ENCODE results near the gene SEC24D. TPM values are rescaled to one million over a fixed set of nuclear protein-coding genes. Genes with fewer than 3 reads are reported as not detected.

The SEC24D gene
- total RNA-seq, 1 experiment from 2014 or later, result 61.5 TPM

DNA sequence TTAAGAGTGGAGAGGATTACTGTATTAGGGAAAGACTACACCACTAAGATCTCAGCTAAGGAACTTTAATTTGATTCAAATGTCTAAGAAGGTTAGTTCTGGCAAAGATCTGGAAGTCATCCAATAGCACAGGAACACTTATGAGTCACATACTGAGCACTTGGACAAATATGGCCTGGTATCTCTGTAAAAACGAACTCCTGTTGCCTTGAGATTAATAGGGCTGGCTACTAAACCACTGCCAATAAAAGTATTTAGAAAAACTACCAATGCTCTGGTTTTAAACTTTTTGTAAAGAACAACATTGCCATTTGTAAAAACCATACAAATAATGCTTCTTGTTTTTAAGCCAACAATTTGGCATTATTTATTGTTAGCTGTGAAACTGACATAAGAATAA, 70.5 kb downstream of the SEC24D start:
- Histone ChIP-seq H3K9me3 (ENCODE audit: control insufficient read depth, low read depth, low read length) (no peaks in the 10 kb centered on the region), H4K8ac (replicated peaks; ENCODE audit: insufficient read length, low read depth, low read length) (no peak overlapping the region), H3K4me1 (ENCODE audit: insufficient read depth, low read length) (no peaks in the 10 kb centered on the region), H3T11ph (ENCODE audit: low read length) (no peak overlapping the region), H3K18ac (ENCODE audit: insufficient read length, low read depth, low read length) (no peak overlapping the region), H3K79me2 (ENCODE audit: insufficient read depth, low read length) (no peaks in the 10 kb centered on the region; the same call in 1 of the 2 replicates), H4K20me1 (ENCODE audit: control insufficient read depth, insufficient read depth, insufficient read length) (no peaks in the 10 kb centered on the region), H2BK12ac (ENCODE audit: insufficient read length, low read depth, low read length) (no peak overlapping the region), H3K4me2 (ENCODE audit: insufficient read depth, insufficient read length, low read length) (no peak overlapping the region), H3K4ac (ENCODE audit: low read depth, low read length) (no peak overlapping the region), H2BK120ac (ENCODE audit: low read depth, low read length, poor library complexity, severe bottlenecking) (no peak overlapping the region), H2BK15ac (ENCODE audit: low read depth, low read length) (no peak overlapping the region), H3K23me2 (ENCODE audit: insufficient read length, low read depth, low read length, poor library complexity, severe bottlenecking) (no peaks in the 10 kb centered on the region), H3K56ac (ENCODE audit: insufficient read length, low read depth, low read length) (no peak overlapping the region), H3K27me3 (ENCODE audit: insufficient read depth, low read length) (no peaks in the 10 kb centered on the region), H4K91ac (ENCODE audit: insufficient read length, low read depth, low read length) (no peak overlapping the region), H3K14ac (ENCODE audit: insufficient read depth, low read length) (no peak overlapping the region), H3K9ac (ENCODE audit: extremely low read depth, insufficient read length, low read length) (no peak overlapping the region), H2BK20ac (ENCODE audit: low read depth, low read length, poor library complexity, severe bottlenecking) (no peak overlapping the region), H3K27ac (ENCODE audit: insufficient read length, low read depth, low read length) (no peak overlapping the region), H2AK5ac (ENCODE audit: insufficient read length, low read length) (no peak overlapping the region), H4K5ac (ENCODE audit: insufficient read length, low read depth, low read length) (no peak overlapping the region), H3K79me1 (ENCODE audit: insufficient read depth, low read depth, low read length, poor library complexity, severe bottlenecking) (no peaks in the 10 kb centered on the region), H2AFZ (ENCODE audit: low read length) (no peak overlapping the region), H2BK5ac (ENCODE audit: insufficient read length, low read length) (no peak overlapping the region), H3K23ac (ENCODE audit: insufficient read length, low read depth, low read length) (no peak overlapping the region)
- H3K4me3 Mint-ChIP-seq, result no peak overlapping the region
- no CpG with 5 or more reads among the region's 1 CpG for WGBS (ENCODE audit: extremely low coverage, insufficient read length, low lambda C conversion rate)
- no peaks in the 10 kb centered on the region for H3K9me3 Mint-ChIP-seq
- no peak for DNase-seq
- no peaks in the 10 kb centered on the region for H3K27me3 Mint-ChIP-seq (ENCODE audit: low read depth)
- TF ChIP-seq, protein P1, sequence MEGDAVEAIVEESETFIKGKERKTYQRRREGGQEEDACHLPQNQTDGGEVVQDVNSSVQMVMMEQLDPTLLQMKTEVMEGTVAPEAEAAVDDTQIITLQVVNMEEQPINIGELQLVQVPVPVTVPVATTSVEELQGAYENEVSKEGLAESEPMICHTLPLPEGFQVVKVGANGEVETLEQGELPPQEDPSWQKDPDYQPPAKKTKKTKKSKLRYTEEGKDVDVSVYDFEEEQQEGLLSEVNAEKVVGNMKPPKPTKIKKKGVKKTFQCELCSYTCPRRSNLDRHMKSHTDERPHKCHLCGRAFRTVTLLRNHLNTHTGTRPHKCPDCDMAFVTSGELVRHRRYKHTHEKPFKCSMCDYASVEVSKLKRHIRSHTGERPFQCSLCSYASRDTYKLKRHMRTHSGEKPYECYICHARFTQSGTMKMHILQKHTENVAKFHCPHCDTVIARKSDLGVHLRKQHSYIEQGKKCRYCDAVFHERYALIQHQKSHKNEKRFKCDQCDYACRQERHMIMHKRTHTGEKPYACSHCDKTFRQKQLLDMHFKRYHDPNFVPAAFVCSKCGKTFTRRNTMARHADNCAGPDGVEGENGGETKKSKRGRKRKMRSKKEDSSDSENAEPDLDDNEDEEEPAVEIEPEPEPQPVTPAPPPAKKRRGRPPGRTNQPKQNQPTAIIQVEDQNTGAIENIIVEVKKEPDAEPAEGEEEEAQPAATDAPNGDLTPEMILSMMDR (conservative IDR thresholded peaks at IDR 0.05), result no peak
- H3K27ac Mint-ChIP-seq, result no peak overlapping the region
- H3K4me1 Mint-ChIP-seq, result no peaks in the 10 kb centered on the region
- H3K36me3 Mint-ChIP-seq (ENCODE audit: insufficient read depth in 1 of 3, low read depth in 3 of 3), result peaks cover 13 to 45% (median 20%) of the 10 kb centered on the region in 3 experiments; a peak in 6 of 7 replicates
